Cardiac muscle cell (in vitro differentiated cells and primary cell): ENCODE results near the gene CDH23. TPM values are rescaled to one million over a fixed set of nuclear protein-coding genes. Genes with fewer than 3 reads are reported as not detected.

Experiments used
- DNase-seq, 2 donors: peaks; one replicate each; pipeline versions ENCODE4 v3.0.0 to v3.0.0-alpha.2; 2010 to 2017; ENCODE audit warnings: low read depth in 1 of 2, low spot score in 1 of 2
- H3K27ac ChIP-seq: fragments of 200-600 bp; sonication (generic); 2 replicates; pipeline ENCODE4 v1.5.1; 2016
- H3K27me3 ChIP-seq: fragments of 200-600 bp; sonication (generic); 2 replicates; pipeline ENCODE4 v1.6.0; 2016; ENCODE audit warnings: control low read depth
- H3K36me3 ChIP-seq: fragments of 200-600 bp; sonication (generic); 2 replicates; pipeline ENCODE4 v1.5.1; 2016; ENCODE audit warnings: control low read depth
- H3K4me1 ChIP-seq: fragments of 200-600 bp; sonication (generic); 2 replicates; pipeline ENCODE4 v1.8.1; 2017; ENCODE audit warnings: low read depth, mild to moderate bottlenecking, mixed run types
- H3K4me3 ChIP-seq: fragments of 200-600 bp; sonication (generic); 2 replicates; pipeline ENCODE4 v1.5.1; 2016; ENCODE audit warnings: mild to moderate bottlenecking
- H3K9me3 ChIP-seq: fragments of 200-600 bp; sonication (generic); 2 replicates; pipeline ENCODE4 v1.5.1; 2017; ENCODE audit warnings: low read depth, mild to moderate bottlenecking, control low read depth
- CTCF ChIP-seq: IDR thresholded peaks from 2 replicates; pipeline ENCODE4 v1.5.1; 2012; ENCODE audit warnings: low read depth, mild to moderate bottlenecking, low read length
- polyA plus RNA-seq: library from polyadenylated mRNA; unstranded; fragments of >200 nt; fragmentation: Nextera tagmentation; extraction: Ambion mirVana; gene quantifications from 2 replicates; pipeline ENCODE4 v1.2.1, GENCODE V29; 2016
- total RNA-seq: library from RNA; depleted of rRNA; stranded (reverse); fragments of >200 nt; gene quantifications from 2 replicates; pipeline ENCODE4 v1.2.3, GENCODE V29; 2016

Gene CDH23
- total and polyA plus RNA-seq, 2 experiments from 2014 or later, result 0.05 to 0.51 TPM

- H3K27ac ChIP-seq, result no peak overlapping the region
- no peak for TF ChIP-seq CTCF
- no peaks in the 10 kb centered on the region for H3K9me3 ChIP-seq
- no peak overlapping the region for H3K4me3 ChIP-seq
- H3K36me3 ChIP-seq, result no peaks in the 10 kb centered on the region
- no peak for DNase-seq
- H3K27me3 ChIP-seq, result no peaks in the 10 kb centered on the region
- peaks cover 21% of the 10 kb centered on the region for H3K4me1 ChIP-seq
Observed at GRCh38 chr10:71751515-71752224, 354.9 kb downstream of the CDH23 start.

GRCh38 chr10:71752391-71753090, 355.8 kb downstream of the CDH23 start:
- no peaks in the 10 kb centered on the region for H3K9me3 ChIP-seq
- H3K4me3 ChIP-seq, result no peak overlapping the region
- no peak overlapping the region for H3K27ac ChIP-seq
- DNase-seq, result no peak
- no peaks in the 10 kb centered on the region for H3K36me3 ChIP-seq
- H3K27me3 ChIP-seq, result no peaks in the 10 kb centered on the region
- H3K4me1 ChIP-seq, result peaks cover 13% of the 10 kb centered on the region
- TF ChIP-seq CTCF, result no peak

- H3K9me3 ChIP-seq, result no peaks in the 10 kb centered on the region
- peak in 1 of 2 donors; percentile 37 for DNase-seq
- H3K4me1 ChIP-seq, result peaks cover 8% of the 10 kb centered on the region
- H3K27ac ChIP-seq, result no peak overlapping the region
- no peak for TF ChIP-seq CTCF
- H3K27me3 ChIP-seq, result no peaks in the 10 kb centered on the region
- H3K4me3 ChIP-seq, result no peak overlapping the region
- no peaks in the 10 kb centered on the region for H3K36me3 ChIP-seq
Observed at GRCh38 chr10:71753091-71753959, 356.6 kb downstream of the CDH23 start.

GRCh38 chr10:71753960-71754505, 357.3 kb downstream of the CDH23 start:
- no peak for TF ChIP-seq CTCF
- no peaks in the 10 kb centered on the region for H3K27me3 ChIP-seq
- no peaks in the 10 kb centered on the region for H3K36me3 ChIP-seq
- no peaks in the 10 kb centered on the region for H3K9me3 ChIP-seq
- H3K27ac ChIP-seq, result no peak overlapping the region
- peaks cover 5% of the 10 kb centered on the region for H3K4me1 ChIP-seq
- no peak overlapping the region for H3K4me3 ChIP-seq
- no peak for DNase-seq

GRCh38 chr10:71754562-71754961, 357.8 kb downstream of the CDH23 start:
- no peaks in the 10 kb centered on the region for H3K9me3 ChIP-seq
- no peak overlapping the region for H3K27ac ChIP-seq
- H3K4me1 ChIP-seq, result peaks cover 5% of the 10 kb centered on the region
- DNase-seq, result no peak
- no peak for TF ChIP-seq CTCF
- H3K27me3 ChIP-seq, result no peaks in the 10 kb centered on the region
- H3K36me3 ChIP-seq, result no peaks in the 10 kb centered on the region
- H3K4me3 ChIP-seq, result no peak overlapping the region
